Measurements from ENCODE around the gene PPP1R12A.
"Not testable (repeated sequence)": the region's sequence is repeated elsewhere in the genome, so short reads cannot be mapped to it uniquely, and the experiment has no call there.

PPP1R12A gene

GRCh38 chr12:79842630-79843029 lies 92.3 kb downstream of the PPP1R12A start:
- no peak for DNase-seq (ENCODE audit: low read depth in 2 of 3, low spot score in 2 of 3)

- no peak for DNase-seq (ENCODE audit: low read depth in 2 of 3, low spot score in 2 of 3)
Observed at GRCh38 chr12:79841878-79842265, 93.0 kb downstream of the PPP1R12A start.

GRCh38 chr12:79841248-79841877 lies 93.5 kb downstream of the PPP1R12A start:
- DNase-seq (ENCODE audit: low read depth in 2 of 3, low spot score in 2 of 3), result no peak

- no peak for DNase-seq (ENCODE audit: low read depth in 2 of 3, low spot score in 2 of 3)
Observed at GRCh38 chr12:79838359-79838758, 96.5 kb downstream of the PPP1R12A start.

GRCh38 chr12:79837575-79837974 lies 97.3 kb downstream of the PPP1R12A start:
- DNase-seq (ENCODE audit: low read depth in 2 of 3, low spot score in 2 of 3), result no peak

GRCh38 chr12:79835377-79835843 lies 99.5 kb downstream of the PPP1R12A start:
- DNase-seq (ENCODE audit: low read depth in 2 of 3, low spot score in 2 of 3), result no peak

GRCh38 chr12:79834712-79835376 lies 100.1 kb downstream of the PPP1R12A start:
- DNase-seq (ENCODE audit: low read depth in 2 of 3, low spot score in 2 of 3), result no peak

- DNase-seq (ENCODE audit: low read depth in 2 of 3, low spot score in 2 of 3), result no peak
Observed at GRCh38 chr12:79830440-79830839, 104.5 kb downstream of the PPP1R12A start.

- no peak for DNase-seq (ENCODE audit: low read depth in 2 of 3, low spot score in 2 of 3)
Observed at GRCh38 chr12:79828924-79829323, 106.0 kb downstream of the PPP1R12A start.

- no peak for DNase-seq (ENCODE audit: low read depth in 2 of 3, low spot score in 2 of 3)
Observed at GRCh38 chr12:79827484-79827883, 107.4 kb downstream of the PPP1R12A start.

GRCh38 chr12:79826267-79827128 lies 108.4 kb downstream of the PPP1R12A start:
- DNase-seq (ENCODE audit: low read depth in 2 of 3, low spot score in 2 of 3), result no peak

- no peak for DNase-seq (ENCODE audit: low read depth in 2 of 3, low spot score in 2 of 3)
Observed at GRCh38 chr12:79822475-79822874, 112.4 kb downstream of the PPP1R12A start.

- no peak for DNase-seq (ENCODE audit: low read depth in 2 of 3, low spot score in 2 of 3)
Observed at GRCh38 chr12:79818856-79819255, 116.0 kb downstream of the PPP1R12A start.

- DNase-seq (ENCODE audit: low read depth in 2 of 3, low spot score in 2 of 3), result not testable (repeated sequence)
Observed at GRCh38 chr12:79784366-79785065, 150.4 kb downstream of the PPP1R12A start.

- DNase-seq (ENCODE audit: low read depth in 2 of 3, low spot score in 2 of 3), result no peak
Observed at GRCh38 chr12:79782172-79782900, 152.6 kb downstream of the PPP1R12A start.

GRCh38 chr12:79778802-79779448 lies 156.0 kb downstream of the PPP1R12A start:
- no peak for DNase-seq (ENCODE audit: low read depth in 2 of 3, low spot score in 2 of 3)

- DNase-seq (ENCODE audit: low read depth in 2 of 3, low spot score in 2 of 3), result no peak
Observed at GRCh38 chr12:79776111-79776510, 158.8 kb downstream of the PPP1R12A start.

- DNase-seq (ENCODE audit: low read depth in 2 of 3, low spot score in 2 of 3), result no peak
Observed at GRCh38 chr12:79775355-79776027, 159.4 kb downstream of the PPP1R12A start.

GRCh38 chr12:79773896-79774295 lies 161.0 kb downstream of the PPP1R12A start:
- DNase-seq (ENCODE audit: low read depth in 2 of 3, low spot score in 2 of 3), result no peak
